Neutrophil (primary cell): ENCODE results near the gene TAF1C.

ENCODE experiments used
- H3K27ac ChIP-seq: fragments of 200-600 bp; sonication (generic); 2 replicates; pipeline ENCODE4 v1.5.1; 2016; ENCODE audit warnings: mild to moderate bottlenecking, moderate library complexity
- H3K27me3 ChIP-seq: fragments of 200-600 bp; sonication (generic); 2 replicates; pipeline ENCODE4 v1.6.0; 2016; ENCODE audit warnings: mild to moderate bottlenecking
- H3K36me3 ChIP-seq: fragments of 200-600 bp; sonication (generic); 2 replicates; pipeline ENCODE4 v1.5.1; 2017
- H3K4me1 ChIP-seq, 2 experiments: fragments of 200-600 bp in 1 of 2; sonication (generic) in 1 of 2; 1 replicate in 1 of 2; 2 replicates in 1 of 2; pipeline versions ENCODE4 v1.5.1 to v1.6.1; 2013 to 2016; ENCODE audit warnings: low read depth in 1 of 2, low read length in 1 of 2, mild to moderate bottlenecking in 1 of 2, moderate library complexity in 1 of 2; ENCODE audit not compliant: control insufficient read depth in 1 of 2, insufficient read depth in 1 of 2
- H3K4me3 ChIP-seq, 2 experiments: fragments of 200-600 bp in 1 of 2; sonication (generic) in 1 of 2; 1 replicate in 1 of 2; 2 replicates in 1 of 2; pipeline ENCODE4 v1.5.1; 2013 to 2016; ENCODE audit warnings: low read depth in 1 of 2, low read length in 1 of 2, mild to moderate bottlenecking in 1 of 2, moderate library complexity in 1 of 2
- H3K9me3 ChIP-seq: fragments of 200-600 bp; sonication (generic); 2 replicates; pipeline ENCODE4 v1.5.1; 2016
- CTCF ChIP-seq: fragments of 200-600 bp; sonication (generic); IDR thresholded peaks from 2 replicates; pipeline ENCODE4 v1.5.1; 2016; ENCODE audit warnings: antibody characterized with exemption

Gene TAF1C

DNA sequence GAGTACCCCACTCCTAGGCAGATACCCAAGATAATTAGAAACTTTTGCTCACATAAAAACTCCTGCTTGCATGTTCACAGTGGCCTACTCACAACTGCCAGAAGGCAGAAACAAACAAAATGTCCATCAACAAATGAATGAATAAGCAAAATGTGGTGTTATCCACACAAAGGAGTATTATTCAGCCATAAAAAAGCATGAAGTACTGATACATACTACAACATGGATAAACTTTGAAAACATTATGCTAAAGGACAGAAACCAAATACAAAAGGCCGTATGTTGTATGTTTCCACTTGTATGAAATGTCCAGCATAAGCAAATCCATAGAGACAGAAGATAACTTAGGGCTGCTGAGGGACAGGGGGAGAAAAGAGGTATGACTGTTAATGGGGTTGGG lies 43.8 kb downstream of the TAF1C start:
- no peak for TF ChIP-seq CTCF
- Histone ChIP-seq H3K9me3 (no peaks in the 10 kb centered on the region), H3K27ac (no peak overlapping the region), H3K4me3 (no peak overlapping the region), H3K27me3 (peaks cover 33% of the 10 kb centered on the region), H3K4me1 (peaks cover 10 to 13% of the 10 kb centered on the region in 2 experiments), H3K36me3 (no peaks in the 10 kb centered on the region)

DNA sequence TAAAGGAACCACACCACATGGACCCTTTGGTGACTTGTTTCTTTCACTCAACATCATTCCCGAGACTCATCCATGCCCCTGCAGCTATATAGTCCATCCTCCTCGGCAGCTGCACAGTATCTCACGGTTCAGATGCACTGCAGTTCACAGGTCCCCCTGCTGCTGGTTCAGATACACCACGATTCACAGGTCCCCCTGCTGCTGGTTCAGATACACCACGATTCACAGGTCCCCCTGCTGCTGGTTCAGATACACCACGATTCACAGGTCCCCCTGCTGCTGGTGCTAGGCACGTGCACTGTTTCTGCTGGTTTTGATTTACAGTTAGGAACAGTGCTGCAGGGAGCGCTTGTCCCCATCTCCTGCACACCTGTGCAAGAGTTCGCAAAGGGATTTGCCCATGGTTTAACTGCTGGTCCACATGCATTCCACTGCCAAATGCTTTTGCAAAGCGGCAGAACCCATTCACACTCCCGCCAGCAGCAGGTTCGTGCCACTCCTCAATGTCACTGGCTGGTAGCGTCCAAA lies 45.6 kb downstream of the TAF1C start:
- Histone ChIP-seq H3K27ac (no peak overlapping the region), H3K36me3 (no peaks in the 10 kb centered on the region), H3K9me3 (no peaks in the 10 kb centered on the region), H3K4me3 (no peak overlapping the region), H3K27me3 (peaks cover 14% of the 10 kb centered on the region), H3K4me1 (peaks cover 10 to 13% of the 10 kb centered on the region in 2 experiments)
- TF ChIP-seq CTCF = no peak

DNA sequence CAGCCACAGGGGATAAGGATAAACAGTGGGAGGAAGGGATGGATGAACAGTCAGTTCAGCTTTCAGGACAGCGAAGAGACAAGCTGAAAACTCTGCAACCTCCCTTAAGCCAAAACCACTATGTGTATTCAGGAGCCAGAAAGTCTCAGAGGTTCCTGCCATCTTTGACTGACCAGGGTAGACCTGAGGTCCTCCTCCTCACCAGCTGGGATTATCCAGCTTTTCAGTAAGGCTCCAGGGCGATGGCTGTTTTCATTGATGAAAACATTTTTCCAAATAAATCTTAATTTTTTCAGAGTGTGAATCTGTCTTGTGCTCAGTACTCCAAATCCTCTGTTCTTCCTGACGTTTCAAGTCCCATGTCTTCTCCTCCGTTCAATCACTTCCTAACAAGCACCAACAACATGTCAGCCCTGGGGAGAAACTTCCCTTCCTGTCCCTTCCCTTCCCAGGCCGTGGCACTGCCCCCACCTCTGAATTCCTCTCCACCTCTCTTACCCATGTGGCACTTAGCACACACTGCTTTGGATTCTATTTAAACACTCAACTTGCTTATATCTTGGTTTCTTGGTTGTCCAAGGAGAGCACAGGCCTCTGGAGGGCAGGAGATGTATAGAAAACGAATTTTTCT lies 47.1 kb downstream of the TAF1C start:
- H3K27me3 ChIP-seq = peaks cover 5% of the 10 kb centered on the region
- no peaks in the 10 kb centered on the region for H3K36me3 ChIP-seq
- TF ChIP-seq CTCF = no peak
- H3K4me3 ChIP-seq = no peak overlapping the region
- no peak overlapping the region for H3K27ac ChIP-seq
- H3K4me1 ChIP-seq = peaks cover 6% of the 10 kb centered on the region in 2 experiments
- no peaks in the 10 kb centered on the region for H3K9me3 ChIP-seq

- no peak overlapping the region for H3K4me3 ChIP-seq
- no peaks in the 10 kb centered on the region for H3K9me3 ChIP-seq
- H3K27ac ChIP-seq = no peak overlapping the region
- H3K27me3 ChIP-seq = peaks cover 2% of the 10 kb centered on the region
- peaks cover 2 to 3% of the 10 kb centered on the region in 2 experiments for H3K4me1 ChIP-seq
- no peak for TF ChIP-seq CTCF
- no peaks in the 10 kb centered on the region for H3K36me3 ChIP-seq
These were observed 47.8 kb downstream of the TAF1C start for GRCh38 chr16:84138824-84139627.

DNA sequence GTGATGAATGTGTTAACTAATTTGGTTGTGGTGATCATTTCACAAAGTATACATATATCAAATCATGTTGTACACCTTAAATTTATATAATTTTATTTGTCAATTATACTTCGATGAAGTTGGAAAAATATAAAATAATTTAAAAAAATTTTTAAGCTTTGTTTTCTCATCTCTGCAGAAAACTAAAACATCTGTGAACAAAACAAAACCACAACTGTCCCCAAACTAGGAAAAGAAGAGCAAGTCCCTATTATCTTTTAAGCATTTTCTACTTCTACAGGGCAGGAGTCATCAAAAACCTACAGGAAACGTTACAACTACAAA lies 48.4 kb downstream of the TAF1C start:
- TF ChIP-seq CTCF = no peak
- Histone ChIP-seq H3K4me3 (no peak overlapping the region), H3K9me3 (no peaks in the 10 kb centered on the region), H3K4me1 (no peaks in the 10 kb centered on the region), H3K36me3 (no peaks in the 10 kb centered on the region), H3K27ac (no peak overlapping the region), H3K27me3 (no peaks in the 10 kb centered on the region)
